Vagina (tissue), 2 donors: ENCODE data around the gene SCMH1. TPM values are rescaled to one million over a fixed set of nuclear protein-coding genes. Genes with fewer than 3 reads are reported as not detected.
"Not testable (repeated sequence)": the region's sequence is repeated elsewhere in the genome, so short reads cannot be mapped to it uniquely, and the experiment has no call there.

Experiments
- DNase-seq, 2 donors: peaks; one replicate each; pipeline ENCODE4 v3.0.0-alpha.2; 2017; ENCODE audit errors: extremely low spot score in 2 of 2
- H3K27ac ChIP-seq: fragments of 200-600 bp; sonication (generic); one replicate; pipeline ENCODE4 v1.5.1; 2019
- H3K27me3 ChIP-seq: fragments of 200-600 bp; sonication (generic); one replicate; pipeline ENCODE4 v1.5.1; 2019
- H3K36me3 ChIP-seq, 2 donors: fragments of 200-600 bp; sonication (generic); one replicate each; pipeline ENCODE4 v1.5.1; 2017 to 2019
- H3K4me1 ChIP-seq: fragments of 200-600 bp; sonication (generic); one replicate; pipeline ENCODE4 v1.5.1; 2019
- H3K4me3 ChIP-seq, 2 donors: fragments of 200-600 bp; sonication (generic); 1 replicate in 1 of 2; 2 replicates in 1 of 2; pipeline ENCODE4 v1.5.1; 2016 to 2019
- H3K9me3 ChIP-seq: fragments of 200-600 bp; sonication (generic); one replicate; pipeline ENCODE4 v1.5.1; 2019
- CTCF ChIP-seq, 3 experiments: fragments of 450-650 bp in 2 of 3; fragments of 200-600 bp in 1 of 3; sonication (generic) in 1 of 3; IDR thresholded peaks; one replicate each; pipeline ENCODE4 v1.5.1; 2017 to 2019; ENCODE audit warnings: antibody characterized with exemption in 3 of 3, mild to moderate bottlenecking in 2 of 3, moderate library complexity in 2 of 3
- POLR2A ChIP-seq, 2 donors: fragments of 450-650 bp; IDR thresholded peaks; one replicate each; pipeline ENCODE4 v1.6.1; 2017; ENCODE audit warnings: antibody characterized with exemption in 2 of 2, mild to moderate bottlenecking in 2 of 2, moderate library complexity in 2 of 2
- POLR2AphosphoS5 ChIP-seq, 2 donors: sonication (generic); formaldehyde crosslinking; IDR thresholded peaks; one replicate each; pipeline ENCODE4 v1.9.0; 2017; ENCODE audit warnings: antibody characterized with exemption in 2 of 2, mild to moderate bottlenecking in 2 of 2, low read depth in 1 of 2; ENCODE audit not compliant: insufficient read depth in 1 of 2
- intact Hi-C: fragments of 100-400 bp; cut with DNase I; formaldehyde crosslinking; loops from one replicate; pipeline ENCODE4 v1.15.1; 2023
- total RNA-seq: library from RNA; depleted of rRNA; stranded (reverse); fragments of >200 nt; gene quantifications from one replicate; pipeline ENCODE4 v1.2.3, GENCODE V29; 2016

The SCMH1 gene
- total RNA-seq, 1 donor from 2014 or later, result 35.1 TPM

GRCh38 chr1:41215623-41216022 is 26.5 kb downstream of the SCMH1 start:
- no peak overlapping the region for H3K27ac ChIP-seq
- H3K4me3 ChIP-seq, result no peak overlapping the region
- H3K36me3 ChIP-seq, result no peaks in the 10 kb centered on the region
- no peak for DNase-seq
- intact Hi-C loops, result no loop called here
- TF ChIP-seq POLR2A (IDR thresholded peaks at IDR 0.05) (no peak), CTCF (IDR thresholded peaks at IDR 0.05) (no peak), POLR2AphosphoS5 (IDR thresholded peaks at IDR 0.05; ENCODE audit: insufficient read depth in 1 of 2, low read depth in 1 of 2) (no peak)
- peaks cover 11% of the 10 kb centered on the region for H3K4me1 ChIP-seq
- H3K27me3 ChIP-seq, result no peaks in the 10 kb centered on the region
- H3K9me3 ChIP-seq, result no peaks in the 10 kb centered on the region

GRCh38 chr1:41213341-41213740 is 28.8 kb downstream of the SCMH1 start:
- DNase-seq, result no peak
- intact Hi-C loops, result no loop called here

GRCh38 chr1:41211608-41212007 is 30.5 kb downstream of the SCMH1 start:
- H3K36me3 ChIP-seq, H3K27ac ChIP-seq, H3K9me3 ChIP-seq, DNase-seq, intact Hi-C loops, H3K4me3 ChIP-seq, H3K27me3 ChIP-seq: not testable (repeated sequence)
- peaks cover 11% of the 10 kb centered on the region for H3K4me1 ChIP-seq

More at GRCh38 chr1:41213341-41213740, 28.8 kb downstream of the SCMH1 start:
- no peak overlapping the region for H3K27ac ChIP-seq
- no peaks in the 10 kb centered on the region for H3K27me3 ChIP-seq
- H3K4me3 ChIP-seq, result no peak overlapping the region
- no peaks in the 10 kb centered on the region for H3K36me3 ChIP-seq
- peaks cover 11% of the 10 kb centered on the region for H3K4me1 ChIP-seq
- TF ChIP-seq POLR2A (IDR thresholded peaks at IDR 0.05) (no peak), POLR2AphosphoS5 (IDR thresholded peaks at IDR 0.05; ENCODE audit: insufficient read depth in 1 of 2, low read depth in 1 of 2) (no peak), CTCF (IDR thresholded peaks at IDR 0.05) (no peak)
- H3K9me3 ChIP-seq, result no peaks in the 10 kb centered on the region

GRCh38 chr1:41207053-41207452 is 35.1 kb downstream of the SCMH1 start:
- H3K36me3 ChIP-seq, H3K4me3 ChIP-seq, H3K9me3 ChIP-seq, H3K27ac ChIP-seq, H3K27me3 ChIP-seq, DNase-seq, H3K4me1 ChIP-seq, intact Hi-C loops: not testable (repeated sequence)

GRCh38 chr1:41200728-41201127 is 41.4 kb downstream of the SCMH1 start:
- Histone ChIP-seq H3K27ac (no peak overlapping the region), H3K4me1 (no peaks in the 10 kb centered on the region), H3K9me3 (no peaks in the 10 kb centered on the region), H3K4me3 (no peak overlapping the region), H3K36me3 (no peaks in the 10 kb centered on the region), H3K27me3 (no peaks in the 10 kb centered on the region)
- intact Hi-C loops, result no loop called here
- TF ChIP-seq POLR2A (IDR thresholded peaks at IDR 0.05), result no peak
- no peak for TF ChIP-seq POLR2AphosphoS5 (IDR thresholded peaks at IDR 0.05; ENCODE audit: insufficient read depth in 1 of 2, low read depth in 1 of 2)
- TF ChIP-seq CTCF (IDR thresholded peaks at IDR 0.05), result no peak
- no peak for DNase-seq

GRCh38 chr1:41199375-41199774 is 42.7 kb downstream of the SCMH1 start:
- DNase-seq, result no peak
- Histone ChIP-seq H3K27ac (no peak overlapping the region), H3K27me3 (no peaks in the 10 kb centered on the region), H3K9me3 (no peaks in the 10 kb centered on the region), H3K4me1 (no peaks in the 10 kb centered on the region), H3K36me3 (no peaks in the 10 kb centered on the region), H3K4me3 (no peak overlapping the region)
- TF ChIP-seq CTCF (IDR thresholded peaks at IDR 0.05) (no peak), POLR2AphosphoS5 (IDR thresholded peaks at IDR 0.05; ENCODE audit: insufficient read depth in 1 of 2, low read depth in 1 of 2) (no peak), POLR2A (IDR thresholded peaks at IDR 0.05) (no peak)
- intact Hi-C loops, result no loop called here
